Measurements from ENCODE around the gene IL17RD. TPM values are rescaled to one million over a fixed set of nuclear protein-coding genes. Genes with fewer than 3 reads are reported as not detected.
A peak's percentile ranks its signal among the peaks of the same experiment; 100 is the strongest.

Gene IL17RD
- total RNA-seq, 1 experiment from 2014 or later = 8.3 TPM

DNA sequence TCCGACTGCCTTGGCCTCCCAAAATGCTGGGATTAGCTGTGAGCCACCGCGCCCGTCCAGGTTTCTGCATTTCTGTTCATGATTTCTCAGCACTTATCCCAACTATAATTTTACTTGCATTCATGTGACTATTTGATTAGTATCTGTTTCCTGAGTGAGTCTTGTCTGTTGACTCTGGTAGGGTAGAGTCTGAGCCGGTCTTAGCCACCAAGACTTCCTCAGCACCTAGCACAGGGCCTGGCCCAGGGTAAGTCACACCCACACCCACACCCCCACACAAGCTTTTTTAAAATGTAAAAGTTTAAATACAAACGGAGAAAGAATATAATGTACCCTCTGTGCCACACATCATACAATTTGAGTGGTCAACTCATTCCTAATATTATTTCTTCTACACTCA is 107.8 kb downstream of the IL17RD start:
- H3K27ac ChIP-seq = 0 out of 2 replicates have a peak overlapping the region, but pooled peaks have one; percentile 23
- no peak overlapping the region for H3K4me3 ChIP-seq
- H3F3A ChIP-seq (ENCODE audit: insufficient read depth, low read depth) = peaks cover 22% of the 10 kb centered on the region; the same call in 1 of the 2 replicates
- DNase-seq = no peak
- ChIA-PET POLR2A (ENCODE audit: unreplicated experiment) (no interaction called here), CTCF (no interaction called here)
- intact Hi-C loops (cut with micrococcal nuclease; ENCODE audit: unreplicated experiment) = no loop called here
- BruUV-seq (replicated peaks) = no TSS peak
- H3K4me1 ChIP-seq (replicated peaks; ENCODE audit: insufficient read depth) = peaks cover 31% of the 10 kb centered on the region
- TF ChIP-seq, protein P1, sequence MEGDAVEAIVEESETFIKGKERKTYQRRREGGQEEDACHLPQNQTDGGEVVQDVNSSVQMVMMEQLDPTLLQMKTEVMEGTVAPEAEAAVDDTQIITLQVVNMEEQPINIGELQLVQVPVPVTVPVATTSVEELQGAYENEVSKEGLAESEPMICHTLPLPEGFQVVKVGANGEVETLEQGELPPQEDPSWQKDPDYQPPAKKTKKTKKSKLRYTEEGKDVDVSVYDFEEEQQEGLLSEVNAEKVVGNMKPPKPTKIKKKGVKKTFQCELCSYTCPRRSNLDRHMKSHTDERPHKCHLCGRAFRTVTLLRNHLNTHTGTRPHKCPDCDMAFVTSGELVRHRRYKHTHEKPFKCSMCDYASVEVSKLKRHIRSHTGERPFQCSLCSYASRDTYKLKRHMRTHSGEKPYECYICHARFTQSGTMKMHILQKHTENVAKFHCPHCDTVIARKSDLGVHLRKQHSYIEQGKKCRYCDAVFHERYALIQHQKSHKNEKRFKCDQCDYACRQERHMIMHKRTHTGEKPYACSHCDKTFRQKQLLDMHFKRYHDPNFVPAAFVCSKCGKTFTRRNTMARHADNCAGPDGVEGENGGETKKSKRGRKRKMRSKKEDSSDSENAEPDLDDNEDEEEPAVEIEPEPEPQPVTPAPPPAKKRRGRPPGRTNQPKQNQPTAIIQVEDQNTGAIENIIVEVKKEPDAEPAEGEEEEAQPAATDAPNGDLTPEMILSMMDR (conservative IDR thresholded peaks at IDR 0.05) = no peak
- TF ChIP-seq EZH2 (IDR thresholded peaks at IDR 0.05; ENCODE audit: low read depth) = no peak
- H4K20me1 ChIP-seq (ENCODE audit: insufficient read depth) = no peaks in the 10 kb centered on the region
- no peak overlapping the region for H3K4me2 ChIP-seq
- H3K79me2 ChIP-seq (ENCODE audit: low read depth) = peaks cover 38% of the 10 kb centered on the region
- H3K36me3 ChIP-seq (ENCODE audit: low read depth) = peaks cover 4% of the 10 kb centered on the region; the same call in 1 of the 2 replicates
- H3K27me3 ChIP-seq (ENCODE audit: insufficient read depth, low read depth) = no peaks in the 10 kb centered on the region
- no peak overlapping the region for H2AFZ ChIP-seq
- H3K9me2 ChIP-seq (ENCODE audit: insufficient read depth) = no peaks in the 10 kb centered on the region
- no peaks in the 10 kb centered on the region for H3K9me3 ChIP-seq (ENCODE audit: insufficient read depth, low read depth)

- ChIA-PET POLR2A (ENCODE audit: unreplicated experiment) (no interaction called here), CTCF (no interaction called here)
- DNase-seq = no peak
- Histone ChIP-seq H2AFZ (no peak overlapping the region), H3K27ac (no peak overlapping the region), H3K27me3 (ENCODE audit: insufficient read depth, low read depth) (no peaks in the 10 kb centered on the region), H3K9me3 (ENCODE audit: insufficient read depth, low read depth) (no peaks in the 10 kb centered on the region), H4K20me1 (ENCODE audit: insufficient read depth) (no peaks in the 10 kb centered on the region), H3K4me3 (no peak overlapping the region), H3K36me3 (ENCODE audit: low read depth) (peaks cover 3% of the 10 kb centered on the region; the same call in 1 of the 2 replicates), H3K4me1 (replicated peaks; ENCODE audit: insufficient read depth) (no peaks in the 10 kb centered on the region), H3F3A (ENCODE audit: insufficient read depth, low read depth) (no peaks in the 10 kb centered on the region), H3K79me2 (ENCODE audit: low read depth) (peaks cover 28% of the 10 kb centered on the region), H3K9me2 (ENCODE audit: insufficient read depth) (no peaks in the 10 kb centered on the region), H3K4me2 (no peak overlapping the region)
- no peak for TF ChIP-seq EZH2 (IDR thresholded peaks at IDR 0.05; ENCODE audit: low read depth)
- TF ChIP-seq, protein P1 (conservative IDR thresholded peaks at IDR 0.05) = no peak
- no TSS peak for BruUV-seq (replicated peaks)
- intact Hi-C loops (cut with micrococcal nuclease; ENCODE audit: unreplicated experiment) = no loop called here
Observed at GRCh38 chr3:57053122-57053521, 112.0 kb downstream of the IL17RD start.

DNA sequence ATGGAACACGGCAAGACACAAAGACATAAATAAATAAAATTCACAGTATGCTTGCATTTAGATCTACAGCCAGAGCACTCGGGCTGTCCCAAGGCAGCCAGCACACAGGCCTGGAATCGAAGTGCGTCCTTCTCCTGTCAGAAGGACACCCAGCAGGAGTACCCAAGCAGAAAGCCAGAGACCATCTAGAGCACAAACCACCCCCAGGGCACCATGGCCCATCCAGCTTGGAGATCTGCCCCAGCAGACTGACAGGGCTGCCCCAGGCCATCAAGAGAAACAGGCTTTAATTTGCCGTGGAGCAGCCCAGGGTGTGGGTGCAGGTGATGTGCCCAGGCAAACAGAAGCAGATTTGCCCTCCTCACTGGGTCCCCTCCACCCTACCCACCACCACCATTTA is 112.5 kb downstream of the IL17RD start:
- intact Hi-C loops (cut with micrococcal nuclease; ENCODE audit: unreplicated experiment) = no loop called here
- H3K4me2 ChIP-seq = no peak overlapping the region
- ChIA-PET CTCF (no interaction called here), POLR2A (ENCODE audit: unreplicated experiment) (interaction anchor here (0.6 kb wide), 1 partner anchor 565 kb away, joined by 3 read pairs; no protein-coding TSS in a partner anchor)
- H3K9me2 ChIP-seq (ENCODE audit: insufficient read depth) = no peaks in the 10 kb centered on the region
- H3K36me3 ChIP-seq (ENCODE audit: low read depth) = no peaks in the 10 kb centered on the region
- no peaks in the 10 kb centered on the region for H3K4me1 ChIP-seq (replicated peaks; ENCODE audit: insufficient read depth)
- H3K27ac ChIP-seq = no peak overlapping the region
- H3K9me3 ChIP-seq (ENCODE audit: insufficient read depth, low read depth) = no peaks in the 10 kb centered on the region
- peaks cover 23% of the 10 kb centered on the region for H3K79me2 ChIP-seq (ENCODE audit: low read depth)
- H3K4me3 ChIP-seq = no peak overlapping the region
- BruUV-seq (replicated peaks) = no TSS peak
- no peaks in the 10 kb centered on the region for H3F3A ChIP-seq (ENCODE audit: insufficient read depth, low read depth)
- DNase-seq = no peak
- no peak overlapping the region for H2AFZ ChIP-seq
- H3K27me3 ChIP-seq (ENCODE audit: insufficient read depth, low read depth) = no peaks in the 10 kb centered on the region
- no peak for TF ChIP-seq EZH2 (IDR thresholded peaks at IDR 0.05; ENCODE audit: low read depth)
- TF ChIP-seq, protein P1 (conservative IDR thresholded peaks at IDR 0.05) = no peak
- H4K20me1 ChIP-seq (ENCODE audit: insufficient read depth) = no peaks in the 10 kb centered on the region
